Adrenal gland (tissue), 12 donors: Measurements from ENCODE around the gene CD81. TPM values are rescaled to one million over a fixed set of nuclear protein-coding genes. Genes with fewer than 3 reads are reported as not detected.

Experiments used
- DNase-seq, 7 donors: peaks; one replicate each; pipeline ENCODE4 v3.0.0-alpha.2; 2019 to 2020
- H3K27ac ChIP-seq, 5 donors: fragments of 200-600 bp; sonication (generic) in 4 of 5; 1 replicate in 3 of 5; 2 replicates in 2 of 5; pipeline versions ENCODE4 v1.5.1 to v1.8.0; 2016 to 2020; ENCODE audit warnings: mild to moderate bottlenecking in 1 of 5
- H3K27me3 ChIP-seq: fragments of 200-600 bp; 2 replicates; pipeline ENCODE4 v1.8.0; 2021
- H3K36me3 ChIP-seq, 2 donors: fragments of 200-600 bp; replicated peaks in 1 of 2; 1 replicate in 1 of 2; 2 replicates in 1 of 2; pipeline versions ENCODE4 v1.5.1 to v1.8.0; 2018 to 2022
- H3K4me1 ChIP-seq, 2 donors: fragments of 200-600 bp; replicated peaks in 1 of 2; 1 replicate in 1 of 2; 2 replicates in 1 of 2; pipeline versions ENCODE4 v1.5.1 to v1.8.0; 2018 to 2021
- H3K4me3 ChIP-seq, 4 donors: fragments of 200-600 bp; sonication (generic) in 3 of 4; one replicate each; pipeline ENCODE4 v1.5.1; 2016 to 2018
- H3K9me3 ChIP-seq, 3 donors: fragments of 200-600 bp; sonication (generic) in 1 of 3; replicated peaks in 1 of 3; 1 replicate in 2 of 3; 2 replicates in 1 of 3; pipeline versions ENCODE4 v1.5.1 to v1.8.0; 2016 to 2021
- POLR2A ChIP-seq, 2 donors: fragments of 450-650 bp; IDR thresholded peaks; one replicate each; pipeline ENCODE4 v1.6.1; 2017; ENCODE audit warnings: antibody characterized with exemption in 2 of 2, mild to moderate bottlenecking in 2 of 2, moderate library complexity in 1 of 2
- WGBS, 4 donors: extraction: QIAGEN DNeasy Blood & Tissue Kit in 2 of 4; methylation state at CpG; one replicate each; pipeline versions ENCODE4 v1.1.5 to v1.1.7; 2013 to 2017; 5-methylcytosine and 5-hydroxymethylcytosine counted together
- intact Hi-C, 2 donors: fragments of 100-400 bp; cut with DNase I; formaldehyde crosslinking; loops; one replicate each; pipeline versions ENCODE4 v1.14.1 to v1.15.0; 2022 to 2023
- polyA plus RNA-seq, 3 donors: library from polyadenylated mRNA; stranded (reverse); fragments of 200-250 nt in 2 of 3; fragments of 350-450 nt in 1 of 3; fragmentation: Illumina TruSeq in 1 of 3; extraction: RNeasy Lipid Tissue Mini Kit (QIAGEN cat#74804) in 1 of 3; gene quantifications; one replicate each; pipeline ENCODE4 v1.2.3, GENCODE V29; 2013 to 2014
- total RNA-seq, 9 donors: library from RNA; depleted of rRNA in 4 of 9; stranded (reverse); fragments of >200 nt in 4 of 9; fragments of 120-200 nt in 1 of 9; fragmentation: NEBNext Ultra II Directional in 1 of 9; extraction: Animal tissue kit (Norgen Biotek cat#: 25700) in 1 of 9; gene quantifications; one replicate each; pipeline versions ENCODE4 v1.1.0 to v1.2.4, GENCODE V29; 2013 to 2023
- TF ChIP-seq, protein P1 (sequence below), 6 experiments: fragments of 450-650 bp in 4 of 6; fragments of 200-600 bp in 2 of 6; sonication (generic) in 1 of 6; IDR thresholded peaks; 1 replicate in 5 of 6; 2 replicates in 1 of 6; pipeline versions ENCODE4 v1.5.1 to v1.8.0; 2016 to 2021; ENCODE audit warnings: antibody characterized with exemption in 6 of 6, mild to moderate bottlenecking in 2 of 6, moderate library complexity in 1 of 6
- donor health status: healthy with polysubstance abuse.
- donor health status: Bipolar disorder and iron deficiency.
- donor health status: DM: yes; HTN: yes; CAD: no.
- donor health status: DM: no; HTN: no; CAD: no.
- donor health status: DM: no; HTN: no; CAD: no.
- donor health status: DM: yes; HTN: yes; CAD: no.

CD81 gene
- total and polyA plus RNA-seq, 12 donors, result 40.9 to 444 (median 275) TPM

DNA sequence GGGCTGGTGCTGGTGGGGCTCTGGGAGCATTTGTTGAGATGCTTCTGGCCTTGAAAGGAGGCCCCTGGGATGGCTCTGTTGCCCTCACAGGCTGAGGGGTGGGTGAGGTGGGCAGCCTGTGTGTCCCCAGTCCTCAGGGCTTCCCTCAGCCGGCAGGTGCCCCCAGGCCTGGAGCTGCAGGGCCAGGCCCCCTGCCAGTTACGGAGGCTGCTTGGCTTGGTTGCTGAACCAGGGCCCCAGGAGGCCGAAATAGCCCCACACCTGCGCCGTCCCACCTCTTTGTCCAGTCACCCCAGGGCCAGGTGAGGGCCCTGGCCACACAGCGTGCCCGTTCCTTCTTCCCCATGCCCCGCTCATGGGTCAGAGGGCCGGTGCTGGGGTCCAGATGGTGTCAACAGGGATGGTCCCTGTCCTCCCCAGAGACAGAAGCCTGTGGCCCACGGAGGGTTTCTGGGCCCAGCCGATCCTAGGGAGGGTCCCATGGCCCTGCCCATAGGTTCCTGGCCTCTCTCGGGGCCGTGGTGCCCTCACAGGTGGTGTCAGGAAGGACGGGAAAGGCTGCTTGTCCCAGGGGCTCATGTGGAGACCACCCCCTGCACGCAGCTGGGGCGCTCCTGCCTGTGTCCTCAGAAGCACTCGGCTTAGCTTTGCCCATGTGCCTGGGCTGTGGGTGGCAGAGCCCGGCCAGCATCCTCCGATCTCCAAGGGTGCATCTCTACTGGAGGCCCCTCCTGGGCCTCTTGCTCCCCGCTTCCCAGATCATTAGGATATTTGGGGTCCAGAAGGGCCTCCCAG lies 14.3 kb downstream of the CD81 start:
- Histone ChIP-seq H3K36me3 (peaks cover 0 to 56% of the 10 kb centered on the region in 2 donors), H3K27me3 (no peaks in the 10 kb centered on the region), H3K9me3 (no peaks in the 10 kb centered on the region), H3K4me1 (peaks cover 0 to 43% of the 10 kb centered on the region in 2 donors), H3K27ac (peak overlapping the region in 1 of 5 donors; percentile 56), H3K4me3 (no peak overlapping the region)
- TF ChIP-seq, protein P1, sequence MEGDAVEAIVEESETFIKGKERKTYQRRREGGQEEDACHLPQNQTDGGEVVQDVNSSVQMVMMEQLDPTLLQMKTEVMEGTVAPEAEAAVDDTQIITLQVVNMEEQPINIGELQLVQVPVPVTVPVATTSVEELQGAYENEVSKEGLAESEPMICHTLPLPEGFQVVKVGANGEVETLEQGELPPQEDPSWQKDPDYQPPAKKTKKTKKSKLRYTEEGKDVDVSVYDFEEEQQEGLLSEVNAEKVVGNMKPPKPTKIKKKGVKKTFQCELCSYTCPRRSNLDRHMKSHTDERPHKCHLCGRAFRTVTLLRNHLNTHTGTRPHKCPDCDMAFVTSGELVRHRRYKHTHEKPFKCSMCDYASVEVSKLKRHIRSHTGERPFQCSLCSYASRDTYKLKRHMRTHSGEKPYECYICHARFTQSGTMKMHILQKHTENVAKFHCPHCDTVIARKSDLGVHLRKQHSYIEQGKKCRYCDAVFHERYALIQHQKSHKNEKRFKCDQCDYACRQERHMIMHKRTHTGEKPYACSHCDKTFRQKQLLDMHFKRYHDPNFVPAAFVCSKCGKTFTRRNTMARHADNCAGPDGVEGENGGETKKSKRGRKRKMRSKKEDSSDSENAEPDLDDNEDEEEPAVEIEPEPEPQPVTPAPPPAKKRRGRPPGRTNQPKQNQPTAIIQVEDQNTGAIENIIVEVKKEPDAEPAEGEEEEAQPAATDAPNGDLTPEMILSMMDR (IDR thresholded peaks at IDR 0.05), result no peak
- TF ChIP-seq POLR2A (IDR thresholded peaks at IDR 0.05), result no peak
- DNase-seq, result no peak
- intact Hi-C loops, result no loop called here
- WGBS, 4 donors, result 86 to 93% (median 91%) methylated on average over 9 to 20 of the region's 20 CpGs

DNA sequence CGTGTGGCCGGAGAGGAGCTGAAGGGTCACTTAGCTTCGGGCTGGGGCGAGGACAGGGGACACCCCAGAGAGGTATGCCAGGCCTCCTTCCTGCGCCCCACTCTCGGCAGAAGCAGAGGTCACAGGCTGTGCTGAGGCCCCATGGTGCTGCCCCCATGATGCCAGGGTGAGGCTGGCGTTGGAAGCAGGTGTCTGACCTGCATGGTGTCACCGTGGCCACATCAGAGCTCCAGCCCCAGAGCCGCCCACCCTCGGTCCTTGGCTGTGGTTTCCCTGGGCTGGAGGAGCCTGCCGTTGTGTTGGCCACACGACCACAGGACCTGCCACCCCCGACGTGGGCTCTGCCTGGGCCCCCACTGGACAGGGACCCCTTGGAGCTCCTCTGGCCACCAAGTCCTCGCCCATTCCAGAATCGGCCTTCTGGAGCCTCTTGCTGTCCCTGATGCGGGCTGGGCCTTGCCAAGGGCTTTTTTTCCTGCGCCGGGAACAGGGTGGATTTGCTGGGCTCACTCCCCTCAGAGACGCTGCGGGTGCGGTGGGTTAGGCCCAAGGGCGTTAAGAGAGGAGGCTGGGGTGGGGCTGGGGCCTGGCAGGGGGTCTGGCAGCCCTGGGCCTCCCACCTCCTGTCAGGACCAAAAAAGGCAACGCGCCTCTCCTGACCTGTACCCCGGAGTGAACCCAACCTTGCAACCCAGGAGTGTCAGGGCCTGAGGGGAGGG lies 15.3 kb downstream of the CD81 start:
- no peak for TF ChIP-seq POLR2A (IDR thresholded peaks at IDR 0.05)
- TF ChIP-seq, protein P1 (IDR thresholded peaks at IDR 0.05), result no peak
- Histone ChIP-seq H3K4me3 (no peak overlapping the region), H3K36me3 (peaks cover 0 to 66% of the 10 kb centered on the region in 2 donors), H3K27me3 (no peaks in the 10 kb centered on the region), H3K27ac (peak overlapping the region in 1 of 5 donors; percentile 3), H3K9me3 (no peaks in the 10 kb centered on the region), H3K4me1 (peaks cover 0 to 32% of the 10 kb centered on the region in 2 donors)
- no peak for DNase-seq
- WGBS, 4 donors, result 81 to 90% (median 89%) methylated on average over 10 to 26 of the region's 26 CpGs
- intact Hi-C loops, result no loop called here

DNA sequence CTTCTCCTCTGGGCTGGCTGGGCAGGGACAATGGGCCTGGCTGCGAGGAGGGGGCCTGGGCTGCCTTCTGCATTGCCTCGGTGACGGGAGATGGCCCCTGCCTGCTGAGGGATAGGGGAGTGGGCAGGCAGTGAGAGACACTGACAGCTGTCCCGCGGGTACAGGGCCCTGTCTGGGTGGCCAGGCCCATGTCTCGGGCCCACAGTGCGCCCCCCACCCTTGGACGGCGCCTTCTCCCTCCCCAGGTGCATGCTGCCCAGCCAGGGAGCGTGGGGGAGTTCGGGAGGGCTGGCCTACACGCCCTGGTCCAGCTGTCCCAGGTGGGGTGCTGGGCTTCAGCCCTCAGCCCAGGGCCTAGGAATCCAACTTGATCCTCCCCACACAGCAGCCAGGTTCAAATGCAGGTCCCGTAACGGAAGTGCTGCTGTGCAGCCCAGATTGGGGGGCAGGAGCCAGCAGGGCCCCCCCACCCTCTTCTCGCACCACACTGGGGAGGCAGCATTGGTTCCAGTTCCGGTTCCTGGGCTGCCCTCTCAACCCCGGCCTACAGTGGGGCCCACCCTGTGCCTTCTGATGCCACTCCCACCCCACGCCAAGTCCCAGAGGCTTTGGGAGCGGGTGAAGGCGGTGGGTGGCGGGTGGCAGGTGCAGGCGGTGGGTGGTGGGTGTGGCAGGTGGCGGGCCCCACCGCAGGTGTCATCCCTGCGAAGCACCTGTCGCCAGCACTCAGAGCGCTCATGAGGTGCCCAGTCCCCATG lies 16.2 kb downstream of the CD81 start:
- peaks cover 0 to 75% of the 10 kb centered on the region in 2 donors for H3K36me3 ChIP-seq
- 90 to 95% (median 92%) methylated on average over 8 to 27 of the region's 27 CpGs for WGBS, 4 donors

More for the DNA sequence above, 16.2 kb downstream of the CD81 start:
- intact Hi-C loops, result no loop called here
- peaks cover 0 to 24% of the 10 kb centered on the region in 2 donors for H3K4me1 ChIP-seq
- H3K4me3 ChIP-seq, result no peak overlapping the region
- no peaks in the 10 kb centered on the region for H3K27me3 ChIP-seq
- H3K9me3 ChIP-seq, result no peaks in the 10 kb centered on the region
- peak overlapping the region in 1 of 5 donors; percentile 3 for H3K27ac ChIP-seq
- no peak for TF ChIP-seq POLR2A (IDR thresholded peaks at IDR 0.05)
- TF ChIP-seq, protein P1 (IDR thresholded peaks at IDR 0.05), result no peak
- no peak for DNase-seq
